ENCODE results near the gene KCNMB4.

Gene KCNMB4

GRCh38 chr12:70443062-70443673, 77.1 kb downstream of the KCNMB4 start:
- peak; percentile 2 for DNase-seq (ENCODE audit: low read depth)

DNA sequence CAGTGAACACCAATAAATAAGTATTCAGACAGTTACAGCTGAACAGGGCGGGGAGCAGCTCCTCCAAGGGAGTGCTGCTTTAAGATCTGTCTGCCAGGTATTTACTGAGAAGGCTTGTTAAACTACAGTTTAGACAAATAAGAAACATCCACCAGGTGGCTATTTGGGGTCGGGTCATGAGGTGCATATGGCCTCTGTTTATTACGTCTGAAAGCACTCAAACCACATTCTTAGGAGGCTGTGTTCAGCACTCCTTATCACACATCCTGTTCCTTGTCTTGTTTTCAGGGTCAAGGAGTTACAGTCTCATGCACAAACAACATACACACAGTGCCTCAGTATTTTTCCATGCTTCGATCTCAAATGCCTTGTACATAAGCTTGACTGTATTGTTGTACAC, 78.8 kb downstream of the KCNMB4 start:
- DNase-seq (ENCODE audit: low read depth) = no peak

GRCh38 chr12:70448371-70448770, 82.3 kb downstream of the KCNMB4 start:
- DNase-seq (ENCODE audit: low read depth) = no peak

GRCh38 chr12:70449074-70449752, 83.1 kb downstream of the KCNMB4 start:
- no peak for DNase-seq (ENCODE audit: low read depth)

DNA sequence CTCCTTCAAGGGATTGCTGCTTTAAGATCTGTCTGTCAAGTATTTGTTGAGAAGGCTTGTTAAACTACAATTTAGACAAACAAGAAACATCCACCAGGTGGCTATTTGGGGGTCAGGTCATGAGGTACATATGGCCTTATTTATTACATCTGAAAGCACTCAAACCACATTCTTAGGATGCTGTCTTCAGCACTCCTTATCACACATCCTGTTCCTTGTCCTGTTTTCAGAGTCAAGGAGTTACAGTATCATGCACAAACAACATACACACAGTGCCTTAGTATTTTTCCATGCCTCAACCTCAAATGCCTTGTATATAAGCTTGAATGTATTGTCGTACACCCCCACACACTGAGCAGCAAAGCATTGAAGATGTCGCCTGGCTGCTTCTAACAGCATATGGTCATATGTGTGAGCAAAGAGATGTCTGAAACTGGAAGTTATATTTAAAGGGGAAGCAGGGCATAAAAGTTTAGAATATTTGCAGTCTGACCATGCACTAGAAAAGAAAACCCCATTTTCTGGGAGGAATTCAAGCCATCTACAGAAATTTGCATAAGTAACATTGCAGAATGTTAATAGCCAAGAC, 83.8 kb downstream of the KCNMB4 start:
- DNase-seq (ENCODE audit: low read depth) = no peak

DNA sequence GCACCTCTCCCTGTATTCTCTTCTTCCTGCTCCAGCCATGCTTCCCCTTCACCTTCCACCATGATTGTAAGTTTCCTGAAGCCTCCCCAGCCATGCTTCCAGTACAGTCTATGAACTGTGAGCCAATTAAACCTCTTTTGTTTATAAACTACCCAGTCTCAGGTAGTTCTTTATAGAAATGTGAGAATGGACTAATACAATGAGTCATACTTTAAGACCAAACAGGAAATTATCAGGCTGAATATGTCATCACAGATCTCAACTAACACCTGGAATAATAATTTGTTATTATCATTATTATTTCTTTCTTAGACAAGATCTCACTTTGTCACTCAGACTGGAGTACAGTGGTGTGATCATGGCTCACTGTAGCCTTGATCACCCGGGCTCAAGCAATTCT, 85.4 kb downstream of the KCNMB4 start:
- no peak for DNase-seq (ENCODE audit: low read depth)

DNA sequence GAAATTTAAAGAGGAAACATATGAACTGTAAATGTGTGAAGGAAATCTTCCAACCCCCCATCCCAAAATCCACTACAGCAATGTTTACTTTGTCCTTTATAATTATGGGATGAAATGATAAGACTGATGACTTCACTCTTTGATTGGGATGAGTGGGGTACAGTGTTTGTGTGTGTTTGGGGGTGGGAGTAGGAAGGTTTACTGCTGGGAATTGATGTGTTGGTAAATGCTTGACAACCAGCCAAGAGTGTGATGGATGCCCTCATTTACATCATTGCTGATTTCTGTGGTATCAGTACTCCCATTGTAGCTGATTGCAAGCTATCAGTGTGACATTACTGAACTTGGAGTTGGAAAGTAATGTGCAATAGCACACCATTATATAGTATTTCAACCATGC, 90.9 kb downstream of the KCNMB4 start:
- no peak for DNase-seq (ENCODE audit: low read depth)

- no peak for DNase-seq (ENCODE audit: low read depth)
These were observed 93.7 kb downstream of the KCNMB4 start for GRCh38 chr12:70459786-70460185.

GRCh38 chr12:70463997-70464396, 97.9 kb downstream of the KCNMB4 start:
- no peak for DNase-seq (ENCODE audit: low read depth)

- no peak for DNase-seq (ENCODE audit: low read depth)
These were observed 100.7 kb downstream of the KCNMB4 start for GRCh38 chr12:70466753-70467152.

DNA sequence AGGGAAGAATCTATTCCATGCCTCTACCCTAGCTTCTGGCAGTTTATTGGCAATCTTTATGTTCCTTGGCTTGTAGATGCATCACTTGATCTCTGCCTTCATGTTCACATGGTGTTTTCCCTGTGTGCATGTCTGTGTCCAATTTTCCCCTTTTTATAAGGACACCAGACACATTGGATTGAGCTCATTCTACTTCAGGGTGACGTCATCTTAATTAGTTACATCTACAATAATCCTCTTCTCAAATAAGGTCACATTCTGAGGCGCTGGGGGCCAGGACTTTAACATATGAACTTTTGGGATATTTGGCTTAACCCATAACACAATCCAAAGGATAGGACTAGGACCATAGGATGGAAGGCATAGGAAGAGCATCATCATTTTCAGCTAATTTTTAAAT, 101.4 kb downstream of the KCNMB4 start:
- no peak for DNase-seq (ENCODE audit: low read depth)

DNA sequence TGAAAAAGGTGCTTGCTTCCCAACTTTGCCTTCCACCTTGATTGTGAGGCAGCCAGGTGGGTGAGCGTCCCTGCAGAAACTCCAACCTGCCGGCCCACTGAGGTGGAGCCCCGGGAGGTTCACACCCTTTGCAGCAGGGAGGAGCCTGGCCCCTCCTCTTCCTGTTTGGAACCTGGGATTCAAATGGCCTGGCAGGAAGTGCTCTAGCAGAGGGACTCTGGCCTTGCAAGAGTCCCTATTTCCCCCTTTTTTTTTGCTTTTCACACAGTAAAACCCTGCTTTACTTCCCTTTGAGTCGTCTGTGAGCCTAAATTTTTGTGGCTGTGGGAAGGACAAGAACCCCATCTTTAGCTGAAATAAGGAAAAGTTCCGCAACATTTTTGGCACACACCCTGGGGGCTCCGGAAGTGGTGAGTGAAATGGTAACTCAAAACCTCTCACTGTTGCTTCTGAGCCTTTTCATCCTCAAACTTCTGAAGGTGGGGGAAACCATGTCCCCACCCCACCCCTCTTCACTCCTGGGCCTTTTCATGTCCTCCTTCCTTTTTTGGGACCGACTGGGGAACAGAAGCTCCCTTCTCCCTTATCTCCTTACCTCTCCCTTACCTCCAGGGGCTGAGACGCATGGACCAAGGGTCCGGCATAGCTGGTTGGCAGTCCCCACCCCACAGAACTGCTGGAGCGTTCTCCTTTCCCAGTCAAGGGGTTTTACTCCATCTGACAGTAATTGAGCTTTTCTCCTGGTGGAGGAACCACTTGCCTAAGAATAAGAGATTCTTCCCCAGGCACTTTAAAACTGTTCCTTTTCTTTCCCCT, 102.0 kb downstream of the KCNMB4 start:
- DNase-seq (ENCODE audit: low read depth) = no peak

DNA sequence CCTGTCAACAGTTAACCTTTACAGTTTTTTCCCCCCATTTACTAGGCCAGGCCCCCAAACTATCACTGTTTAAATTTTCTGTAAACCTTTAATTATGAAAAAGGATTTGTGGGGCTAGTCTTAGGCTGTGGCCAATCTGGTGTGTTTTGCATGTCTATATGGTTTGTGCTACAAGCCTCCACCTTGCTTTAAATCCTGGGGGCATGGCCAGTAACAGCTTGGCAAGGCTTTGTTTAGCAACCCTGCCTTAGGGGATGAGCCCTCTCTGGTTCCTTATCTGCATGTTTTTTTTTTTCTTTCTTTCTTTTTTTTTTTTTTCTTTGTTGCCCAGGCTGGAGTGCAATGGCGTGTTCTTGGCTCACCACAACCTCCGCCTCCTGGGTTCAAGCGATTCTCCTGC, 102.7 kb downstream of the KCNMB4 start:
- DNase-seq (ENCODE audit: low read depth) = no peak

DNA sequence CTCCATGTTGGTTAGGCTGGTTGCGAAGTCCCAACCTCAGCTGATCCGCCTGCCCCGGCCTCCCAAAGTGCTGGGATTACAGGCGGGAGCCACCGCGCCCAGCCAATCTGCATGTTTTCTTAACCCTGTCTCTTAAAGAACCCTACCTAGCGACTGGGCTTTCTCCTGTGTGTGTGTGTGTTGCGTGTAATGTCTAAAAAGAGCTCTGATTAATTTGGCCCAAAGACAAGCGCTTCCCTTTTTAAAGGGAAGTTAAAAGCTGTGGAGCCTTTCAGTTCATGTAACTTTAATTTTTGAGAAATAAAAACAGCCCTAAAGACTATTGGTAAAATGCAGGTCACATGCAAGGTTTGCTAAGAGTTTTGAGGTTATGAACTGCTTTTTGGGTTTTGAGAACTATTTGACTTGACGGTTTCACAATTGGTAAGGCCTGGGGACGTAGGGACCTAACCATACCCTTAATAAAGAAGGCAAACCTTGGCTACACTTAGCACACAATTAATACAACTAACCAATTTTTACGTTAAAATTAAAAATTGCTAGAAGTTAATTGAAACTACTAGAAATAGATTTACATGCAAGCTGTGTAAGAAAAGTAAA, 103.2 kb downstream of the KCNMB4 start:
- DNase-seq (ENCODE audit: low read depth) = no peak

DNA sequence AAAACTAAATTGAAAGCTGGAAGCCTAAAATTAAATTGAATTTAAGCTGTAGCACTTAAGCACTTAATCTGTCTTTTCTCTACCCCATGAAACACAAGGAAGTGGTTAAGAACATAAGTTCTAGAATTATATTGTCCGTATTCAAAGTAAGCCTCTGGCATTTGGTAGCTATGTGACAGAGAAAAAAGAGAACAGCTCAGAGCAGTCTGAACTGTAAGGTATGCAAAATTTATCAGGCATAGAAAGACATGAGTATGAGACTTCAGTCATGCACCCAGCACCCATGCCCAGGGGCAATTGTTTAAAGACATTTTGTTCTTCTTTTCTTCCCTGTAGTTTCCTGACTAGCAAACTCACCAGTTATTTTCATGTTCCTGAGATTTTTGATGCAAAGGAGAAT, 116.7 kb downstream of the KCNMB4 start:
- no peak for DNase-seq (ENCODE audit: low read depth)

Data from stromal cell of bone marrow (primary cell).